Osteocyte (in vitro differentiated cells): ENCODE data around the gene VEGFA. TPM values are rescaled to one million over a fixed set of nuclear protein-coding genes. Genes with fewer than 3 reads are reported as not detected.

Source experiments
- DNase-seq: peaks from one replicate; pipeline ENCODE4 v3.0.0; 2021; ENCODE audit warnings: mixed read lengths; ENCODE audit not compliant: unreplicated experiment; ENCODE audit errors: extremely low spot score
- H3K27ac Mint-ChIP-seq: one replicate; pipeline ENCODE4 v1.8.0; 2021; ENCODE audit warnings: mild to moderate bottlenecking, mixed read lengths; ENCODE audit not compliant: unreplicated experiment
- H3K27me3 Mint-ChIP-seq: one replicate; pipeline ENCODE4 v1.8.0; 2021; ENCODE audit warnings: mixed read lengths; ENCODE audit not compliant: unreplicated experiment
- H3K36me3 Mint-ChIP-seq: one replicate; pipeline ENCODE4 v1.8.0; 2021; ENCODE audit warnings: mixed read lengths; ENCODE audit not compliant: unreplicated experiment
- H3K4me1 Mint-ChIP-seq: one replicate; pipeline ENCODE4 v1.8.0; 2021; ENCODE audit warnings: mixed read lengths; ENCODE audit not compliant: unreplicated experiment
- H3K4me3 Mint-ChIP-seq: one replicate; pipeline ENCODE4 v1.8.0; 2021; ENCODE audit warnings: mild to moderate bottlenecking, moderate library complexity, mixed read lengths; ENCODE audit not compliant: unreplicated experiment
- H3K9me3 Mint-ChIP-seq: one replicate; pipeline ENCODE4 v1.8.0; 2021; ENCODE audit warnings: mixed read lengths; ENCODE audit not compliant: unreplicated experiment
- total RNA-seq: library from RNA; stranded (reverse); gene quantifications from 2 replicates; pipeline ENCODE4 v1.2.1, GENCODE V29; 2021
- TF ChIP-seq, protein P1 (sequence below): fragments of 200-600 bp; sonication (generic); IDR thresholded peaks from 2 replicates; pipeline ENCODE4 v1.5.0; 2021; ENCODE audit warnings: antibody characterized with exemption, mild to moderate bottlenecking, moderate library complexity

Gene VEGFA
- total RNA-seq, 1 donor from 2014 or later = 69.7 TPM

DNA sequence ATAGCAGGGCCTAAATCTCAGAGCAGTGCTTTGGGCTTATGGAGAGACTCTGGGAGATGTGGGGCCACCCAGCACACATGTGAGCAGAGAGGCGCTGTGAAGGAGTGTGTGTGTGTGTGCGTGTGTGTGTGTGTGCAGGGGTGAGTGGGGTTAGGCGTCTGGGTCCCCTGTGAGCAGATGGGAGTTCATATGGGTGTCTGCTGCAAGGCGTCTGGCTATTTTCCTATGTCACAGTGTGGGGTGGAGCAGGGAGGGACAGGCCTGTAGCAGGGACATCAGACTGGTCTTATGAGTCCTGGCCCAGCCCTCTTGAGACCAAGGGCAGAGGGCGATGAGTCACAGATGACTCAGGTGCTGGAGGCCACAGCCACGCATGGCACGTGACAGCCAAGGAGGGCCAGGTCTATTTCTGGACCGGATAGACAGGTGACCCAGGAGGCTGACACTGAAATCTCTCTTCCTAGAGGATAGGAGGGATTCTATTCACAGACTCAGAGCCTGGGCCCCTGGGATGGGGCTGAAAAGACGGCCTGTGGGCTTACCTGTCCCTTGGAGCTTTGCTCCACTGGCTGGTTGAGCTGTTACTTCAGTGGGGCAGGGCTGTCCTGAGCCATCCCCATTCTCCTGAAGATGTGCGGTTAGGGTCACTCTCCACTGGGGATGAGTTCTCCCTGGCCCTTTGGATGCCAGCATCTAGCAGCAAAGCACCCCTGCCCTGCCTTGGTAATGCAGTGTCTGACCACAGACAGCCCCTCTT lies 28.9 kb downstream of the VEGFA start:
- Mint-ChIP-seq H3K27ac (no peak overlapping the region), H3K9me3 (no peaks in the 10 kb centered on the region), H3K4me3 (no peak overlapping the region), H3K36me3 (no peaks in the 10 kb centered on the region), H3K27me3 (no peaks in the 10 kb centered on the region), H3K4me1 (peaks cover 2% of the 10 kb centered on the region)
- TF ChIP-seq, protein P1, sequence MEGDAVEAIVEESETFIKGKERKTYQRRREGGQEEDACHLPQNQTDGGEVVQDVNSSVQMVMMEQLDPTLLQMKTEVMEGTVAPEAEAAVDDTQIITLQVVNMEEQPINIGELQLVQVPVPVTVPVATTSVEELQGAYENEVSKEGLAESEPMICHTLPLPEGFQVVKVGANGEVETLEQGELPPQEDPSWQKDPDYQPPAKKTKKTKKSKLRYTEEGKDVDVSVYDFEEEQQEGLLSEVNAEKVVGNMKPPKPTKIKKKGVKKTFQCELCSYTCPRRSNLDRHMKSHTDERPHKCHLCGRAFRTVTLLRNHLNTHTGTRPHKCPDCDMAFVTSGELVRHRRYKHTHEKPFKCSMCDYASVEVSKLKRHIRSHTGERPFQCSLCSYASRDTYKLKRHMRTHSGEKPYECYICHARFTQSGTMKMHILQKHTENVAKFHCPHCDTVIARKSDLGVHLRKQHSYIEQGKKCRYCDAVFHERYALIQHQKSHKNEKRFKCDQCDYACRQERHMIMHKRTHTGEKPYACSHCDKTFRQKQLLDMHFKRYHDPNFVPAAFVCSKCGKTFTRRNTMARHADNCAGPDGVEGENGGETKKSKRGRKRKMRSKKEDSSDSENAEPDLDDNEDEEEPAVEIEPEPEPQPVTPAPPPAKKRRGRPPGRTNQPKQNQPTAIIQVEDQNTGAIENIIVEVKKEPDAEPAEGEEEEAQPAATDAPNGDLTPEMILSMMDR = no peak
- DNase-seq = no peak

DNA sequence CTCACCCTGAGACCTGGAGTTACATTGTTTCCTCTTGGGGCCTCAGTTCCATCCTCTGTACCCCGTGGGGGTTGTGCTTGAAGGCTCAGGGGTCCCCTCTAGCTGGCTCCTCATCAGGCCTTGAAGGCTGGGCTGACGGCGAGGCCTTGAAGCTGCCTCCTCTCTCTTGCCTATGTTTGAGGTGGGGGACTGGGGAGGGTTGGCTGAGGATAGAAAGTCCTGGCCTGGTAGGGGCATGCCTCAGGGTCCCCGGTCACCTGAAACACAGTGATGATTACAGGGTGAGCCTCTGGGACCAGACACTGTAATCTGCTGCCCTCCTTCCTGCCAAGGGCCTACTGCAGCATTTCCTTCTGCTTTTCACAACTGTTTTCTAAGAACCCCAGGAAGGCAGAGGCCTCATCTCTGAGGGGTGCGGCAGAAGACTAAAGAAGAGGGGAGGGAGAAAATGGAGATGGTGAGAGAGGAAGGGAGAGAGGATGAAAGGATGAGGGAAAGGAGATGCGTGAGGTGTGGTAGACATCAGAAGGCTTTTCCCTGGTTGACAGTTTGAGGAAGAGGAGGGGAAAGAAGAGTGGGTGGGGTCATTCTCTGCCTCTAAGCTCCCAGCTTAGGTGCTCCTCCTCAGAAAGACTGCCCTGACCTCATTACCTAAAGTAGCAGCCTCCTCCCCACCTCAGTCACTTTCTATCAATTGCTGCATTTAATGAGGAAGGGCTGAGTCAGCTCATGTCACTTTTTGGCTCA lies 29.7 kb downstream of the VEGFA start:
- Mint-ChIP-seq H3K27me3 (no peaks in the 10 kb centered on the region), H3K27ac (no peak overlapping the region), H3K4me1 (peaks cover 2% of the 10 kb centered on the region), H3K9me3 (no peaks in the 10 kb centered on the region), H3K4me3 (no peak overlapping the region), H3K36me3 (no peaks in the 10 kb centered on the region)
- DNase-seq = no peak
- TF ChIP-seq, protein P1 = no peak

- peaks cover 2% of the 10 kb centered on the region for H3K4me1 Mint-ChIP-seq
- H3K4me3 Mint-ChIP-seq = no peak overlapping the region
- DNase-seq = no peak
- no peaks in the 10 kb centered on the region for H3K36me3 Mint-ChIP-seq
- TF ChIP-seq, protein P1 = no peak
- H3K9me3 Mint-ChIP-seq = no peaks in the 10 kb centered on the region
- H3K27me3 Mint-ChIP-seq = no peaks in the 10 kb centered on the region
- no peak overlapping the region for H3K27ac Mint-ChIP-seq
These were observed 30.2 kb downstream of the VEGFA start for GRCh38 chr6:43800298-43800623.

GRCh38 chr6:43800746-43801494 lies 30.9 kb downstream of the VEGFA start:
- H3K27me3 Mint-ChIP-seq = no peaks in the 10 kb centered on the region
- no peaks in the 10 kb centered on the region for H3K36me3 Mint-ChIP-seq
- TF ChIP-seq, protein P1 = no peak
- peaks cover 2% of the 10 kb centered on the region for H3K4me1 Mint-ChIP-seq
- H3K9me3 Mint-ChIP-seq = no peaks in the 10 kb centered on the region
- no peak overlapping the region for H3K4me3 Mint-ChIP-seq
- no peak overlapping the region for H3K27ac Mint-ChIP-seq
- DNase-seq = no peak
